Germinal center (tissue), 1 donor: ENCODE measurements around the gene SDC1.

ENCODE experiments used
- DNase-seq: peaks from one replicate; pipeline ENCODE4 v3.0.0; 2012; ENCODE audit warnings: mixed read lengths, low spot score

The SDC1 gene

DNA sequence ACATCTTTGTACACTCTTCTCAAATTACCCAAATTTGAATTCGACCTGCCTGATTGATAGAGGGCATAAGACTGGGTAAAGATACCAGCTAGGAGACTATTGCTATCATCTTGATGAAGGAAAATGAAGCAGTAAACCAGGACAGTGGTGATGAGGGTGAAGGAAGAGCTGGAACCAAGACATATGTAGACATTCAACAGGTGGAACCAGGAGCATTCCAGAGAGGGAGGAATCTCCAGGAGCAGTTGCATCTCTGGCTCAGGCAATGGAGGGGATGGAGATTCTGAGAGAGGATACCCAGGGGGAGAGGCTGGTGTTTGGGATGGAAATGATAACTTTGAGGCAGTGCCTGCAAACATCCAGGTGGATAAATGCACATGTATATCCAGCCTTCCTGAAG is 41.6 kb downstream of the SDC1 start:
- no peak for DNase-seq

DNA sequence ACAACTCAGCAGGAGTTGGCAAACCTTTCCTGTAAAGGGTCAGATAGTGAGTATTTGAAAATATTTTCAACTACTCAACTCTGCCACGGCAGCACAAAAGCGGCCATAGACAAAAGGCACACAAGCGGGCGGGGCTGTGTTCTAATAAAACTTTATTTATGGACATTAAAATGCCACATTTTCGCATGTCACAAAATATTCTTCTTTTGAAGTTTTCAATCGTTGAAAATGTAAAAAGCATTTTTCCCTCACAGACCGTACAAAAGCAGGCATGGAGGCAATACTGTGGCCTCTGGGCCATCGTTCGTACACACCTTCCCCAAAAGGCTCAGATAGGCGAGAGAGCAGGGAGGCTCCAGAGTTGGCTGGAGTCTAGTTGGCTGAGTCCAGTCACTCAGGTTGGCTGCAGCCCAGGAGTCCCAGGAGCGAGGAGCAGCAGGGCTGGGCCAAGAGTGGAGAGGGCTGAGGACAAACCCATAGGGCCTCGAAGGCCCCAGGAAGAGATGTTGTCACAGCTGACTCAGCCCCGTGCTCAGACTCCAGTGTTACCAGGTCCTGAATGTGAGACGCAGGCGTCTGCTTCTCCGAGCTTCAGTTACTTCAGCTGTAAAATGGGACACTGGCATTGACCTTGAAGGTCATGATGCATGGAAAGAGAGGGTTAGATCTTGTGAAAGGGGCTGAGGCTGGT is 42.5 kb downstream of the SDC1 start:
- no peak for DNase-seq

DNA sequence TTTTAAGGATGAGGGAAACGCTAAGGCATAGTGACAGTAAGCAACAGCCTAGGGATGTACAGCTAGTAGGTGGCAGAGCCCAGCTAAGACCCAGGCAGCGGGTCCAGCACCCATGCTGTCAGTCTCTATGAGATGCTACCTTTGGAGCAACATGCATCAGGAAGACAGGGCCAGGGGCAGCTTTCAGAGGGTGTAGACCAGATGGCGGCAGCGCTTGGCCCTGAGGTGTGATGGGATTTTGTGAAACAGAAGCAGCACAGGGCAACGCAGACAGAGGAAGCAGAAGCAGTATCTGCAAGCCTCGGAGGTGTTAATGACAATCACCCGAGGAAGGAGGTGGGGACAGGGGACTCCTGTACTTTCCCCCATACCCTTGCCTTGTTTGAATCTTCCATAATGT is 43.2 kb downstream of the SDC1 start:
- DNase-seq = no peak

DNA sequence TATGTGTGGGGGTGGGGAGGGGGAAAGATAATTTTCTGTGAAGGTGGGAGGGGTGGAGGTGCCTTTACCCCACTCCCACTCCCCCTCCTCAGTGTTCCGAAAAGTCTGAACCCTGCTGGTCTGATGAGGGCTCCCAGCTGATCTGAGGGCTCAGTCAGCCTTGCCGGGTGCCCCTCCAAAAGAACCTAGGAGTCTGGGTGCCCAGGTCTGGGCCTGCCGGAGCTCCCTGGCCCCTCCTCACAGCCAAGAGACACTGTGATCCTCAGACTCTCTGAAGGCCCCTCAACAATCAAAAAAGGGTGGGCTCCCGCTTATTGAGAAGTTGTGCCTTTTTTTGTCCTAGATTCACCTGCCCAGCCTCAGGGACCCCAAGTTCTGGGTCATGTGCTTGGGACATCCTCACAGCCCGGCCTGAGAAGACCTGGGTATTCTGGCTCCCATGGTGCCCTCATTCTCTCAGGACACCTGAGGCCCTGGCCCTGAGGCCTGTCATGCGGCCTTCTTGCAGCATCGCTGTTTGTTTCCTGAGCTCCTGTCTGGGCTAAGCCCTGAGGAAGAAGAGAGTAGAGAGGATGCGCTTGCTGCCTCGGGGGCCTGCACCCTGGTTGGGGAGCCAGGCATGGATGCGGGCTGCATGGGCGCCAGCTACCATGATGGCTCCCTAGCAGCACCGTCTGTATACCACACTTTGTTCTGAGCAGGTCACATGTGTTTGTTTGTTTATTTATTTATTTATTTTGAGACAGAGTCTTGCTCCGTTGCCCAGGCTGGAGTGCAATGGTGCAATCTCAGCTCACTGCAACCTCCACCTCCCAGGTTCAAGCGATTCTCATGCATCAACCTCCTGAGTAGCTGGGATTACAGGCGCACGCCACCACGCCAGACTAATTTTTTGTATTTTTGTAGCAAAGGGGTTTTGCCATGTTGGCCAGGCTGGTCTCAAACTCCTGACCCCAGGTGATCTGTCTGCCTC is 44.0 kb downstream of the SDC1 start:
- no peak for DNase-seq

DNA sequence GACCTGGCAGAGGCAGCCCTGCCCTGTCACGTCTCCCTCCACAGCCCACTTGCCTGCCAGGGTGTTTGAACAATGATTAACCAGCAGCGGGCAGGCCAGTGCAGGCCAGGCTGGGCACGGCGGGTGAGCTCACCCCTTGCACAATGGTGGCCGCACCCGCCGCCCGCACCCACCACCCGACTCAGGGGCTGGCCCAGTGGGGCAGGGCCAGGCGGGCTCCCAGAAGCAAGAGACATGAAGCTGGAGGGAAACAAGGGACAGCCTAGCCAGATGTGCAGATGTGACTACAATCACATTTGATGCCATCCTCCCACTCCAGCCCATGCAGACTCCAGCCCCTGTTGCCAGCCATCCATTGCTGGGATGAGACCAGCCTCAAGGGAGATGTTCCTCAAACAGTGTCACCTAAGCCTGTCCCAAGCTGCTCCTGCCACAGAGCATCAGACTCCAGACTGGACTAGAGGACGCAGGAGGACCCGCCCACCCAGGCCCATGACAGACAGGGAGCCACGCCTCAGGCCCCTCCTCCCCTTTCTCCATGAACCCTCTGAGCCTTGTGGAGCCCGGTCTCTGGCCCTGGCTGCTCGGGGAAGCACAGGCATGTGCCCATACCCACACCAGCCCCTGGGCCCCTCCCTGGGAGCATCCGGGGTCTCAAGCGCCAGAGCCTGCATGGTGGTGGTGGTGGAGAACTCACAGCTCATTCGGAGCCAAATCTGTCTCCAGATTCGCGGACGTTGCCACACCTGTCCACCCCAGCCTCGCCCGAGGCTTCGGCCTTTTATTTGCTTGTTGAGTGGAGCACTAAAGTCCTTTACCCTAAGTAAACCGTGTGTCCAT is 45.0 kb downstream of the SDC1 start:
- DNase-seq = no peak

DNA sequence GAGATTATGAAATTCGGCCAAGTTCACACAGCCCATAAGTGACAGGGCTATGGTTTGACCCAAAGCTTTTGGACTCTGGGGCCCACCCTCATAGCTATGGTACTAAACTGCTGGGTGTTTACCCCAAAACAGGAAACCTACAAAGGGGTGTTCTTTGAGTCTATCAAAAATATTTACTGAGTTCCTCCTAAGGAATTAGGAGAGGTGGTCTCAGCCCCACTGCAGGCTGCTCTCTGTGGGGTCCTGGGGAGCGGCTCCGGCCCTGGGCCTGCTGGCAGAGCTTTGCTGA is 45.5 kb downstream of the SDC1 start:
- no peak for DNase-seq

DNA sequence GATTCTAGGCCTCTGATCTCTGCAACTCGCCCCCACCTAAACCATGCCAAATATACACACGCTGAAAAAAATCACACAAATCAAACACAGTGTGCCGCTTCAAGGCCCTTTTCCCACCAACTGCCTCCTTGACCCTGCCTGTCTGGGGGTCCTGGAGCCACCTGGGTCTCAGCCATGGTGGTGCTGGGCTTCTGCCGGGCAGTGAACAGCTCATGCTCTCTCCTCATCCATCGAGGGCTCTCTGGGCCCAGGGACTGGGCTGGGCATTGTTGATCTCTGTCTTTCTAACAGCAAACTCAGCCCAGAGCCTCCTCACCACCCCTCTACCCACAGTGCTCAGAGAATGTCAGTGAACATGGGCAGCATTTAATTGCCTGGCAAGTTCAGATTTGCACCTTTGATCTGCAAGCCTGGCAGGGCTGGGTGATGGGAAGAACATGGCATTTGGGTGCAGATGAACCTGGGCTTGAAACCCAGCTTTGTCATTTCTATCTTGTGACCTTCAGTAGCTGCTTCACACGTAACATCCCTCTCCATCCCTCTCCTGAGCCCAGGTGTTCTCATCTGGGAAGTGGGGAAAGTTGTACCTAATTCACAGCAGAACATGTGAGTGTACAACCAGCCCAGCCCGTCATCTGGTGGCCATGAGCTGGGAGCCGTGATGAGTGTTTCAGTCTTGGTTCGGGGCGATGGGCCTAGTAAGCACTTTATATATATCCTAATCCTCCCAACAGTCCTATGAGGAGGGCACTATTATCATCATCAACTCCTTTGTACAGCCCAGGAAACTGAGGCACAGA is 46.1 kb downstream of the SDC1 start:
- no peak for DNase-seq

DNA sequence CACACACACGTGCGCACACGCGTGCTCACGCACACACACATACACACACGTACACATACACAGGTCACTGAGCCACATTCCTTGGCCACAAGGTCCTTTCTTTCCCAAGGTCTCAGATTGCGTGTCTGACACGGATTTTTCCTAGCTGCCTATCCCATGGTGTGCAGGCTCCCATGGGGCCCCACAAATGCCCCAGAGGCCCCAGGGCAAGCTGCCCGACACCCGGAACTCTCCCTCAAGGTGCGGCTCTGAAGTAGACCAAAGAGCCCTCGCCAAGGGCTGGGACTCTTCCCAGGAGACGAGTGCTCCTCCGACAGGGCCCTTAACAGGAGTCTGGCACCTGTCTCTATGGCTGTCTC is 46.7 kb downstream of the SDC1 start:
- DNase-seq = no peak

DNA sequence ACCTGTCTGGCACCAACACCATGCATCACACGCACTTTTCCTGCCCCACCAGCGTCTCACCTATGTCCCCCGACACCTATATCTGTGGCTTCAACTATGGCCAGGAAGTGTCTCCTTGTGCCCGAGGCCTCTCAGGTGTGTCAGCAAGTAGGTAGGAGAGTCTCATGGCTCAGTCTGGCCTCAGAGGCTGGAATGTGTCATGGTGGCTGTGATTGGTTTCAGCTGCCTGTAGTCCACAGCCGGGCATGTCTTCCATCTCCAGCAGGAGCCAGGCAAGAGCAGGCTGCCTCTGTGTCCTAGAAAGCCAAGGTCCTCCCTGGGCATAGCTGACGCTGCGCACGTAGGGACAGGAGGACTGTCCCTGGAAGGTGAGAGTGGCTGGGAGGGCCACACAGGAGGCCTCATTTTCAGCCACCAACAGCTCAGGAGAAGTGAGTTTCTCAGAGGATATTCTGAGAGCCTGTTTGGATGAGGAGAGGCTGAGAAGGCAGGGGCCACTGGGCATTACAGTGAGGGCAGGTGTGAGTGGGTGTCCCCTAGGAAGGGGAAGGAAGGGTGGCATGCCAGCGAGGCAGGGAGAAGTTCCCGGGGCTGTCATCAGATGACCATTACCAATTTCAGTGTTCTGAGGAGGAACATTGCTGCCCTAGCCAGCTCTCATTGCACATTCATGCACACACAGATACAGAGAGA is 47.2 kb downstream of the SDC1 start:
- DNase-seq = no peak

DNA sequence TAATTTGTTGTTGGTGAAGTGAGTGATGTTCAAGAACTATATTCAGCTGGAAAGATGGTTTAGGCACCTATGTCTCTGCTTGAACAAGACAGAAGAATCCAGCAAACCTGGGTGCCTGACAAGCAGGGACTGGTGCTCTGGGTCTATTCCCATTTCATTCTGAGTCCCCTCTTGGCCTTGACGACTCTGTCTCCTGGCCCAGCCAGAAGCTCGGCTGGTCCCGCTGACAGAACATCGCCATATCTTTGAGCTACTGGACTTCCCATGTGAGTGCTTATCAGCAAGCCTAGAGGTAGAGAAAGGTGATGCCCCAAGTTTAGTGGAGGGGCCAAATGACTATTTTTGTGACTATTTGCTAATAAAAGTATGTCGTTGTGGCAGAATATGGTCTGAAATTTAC is 48.2 kb downstream of the SDC1 start:
- no peak for DNase-seq

DNA sequence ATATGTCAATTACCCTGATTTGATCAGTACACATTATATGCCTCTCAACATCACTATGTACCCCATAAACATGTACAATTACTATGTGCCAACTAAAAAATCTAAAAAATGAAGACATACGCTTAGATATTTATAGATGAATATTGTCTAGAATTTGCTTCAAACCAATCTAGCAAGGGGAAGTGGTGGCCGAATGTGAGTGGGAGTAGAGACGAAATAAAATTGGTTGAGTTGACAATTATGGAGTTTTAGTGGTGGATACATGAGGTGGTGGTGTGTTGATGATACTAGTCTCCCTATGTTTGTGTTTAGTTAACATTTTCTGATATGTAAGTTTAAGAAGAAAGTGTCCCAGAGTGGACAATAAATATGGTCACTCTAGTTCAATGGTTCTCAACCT is 49.0 kb downstream of the SDC1 start:
- DNase-seq = no peak

DNA sequence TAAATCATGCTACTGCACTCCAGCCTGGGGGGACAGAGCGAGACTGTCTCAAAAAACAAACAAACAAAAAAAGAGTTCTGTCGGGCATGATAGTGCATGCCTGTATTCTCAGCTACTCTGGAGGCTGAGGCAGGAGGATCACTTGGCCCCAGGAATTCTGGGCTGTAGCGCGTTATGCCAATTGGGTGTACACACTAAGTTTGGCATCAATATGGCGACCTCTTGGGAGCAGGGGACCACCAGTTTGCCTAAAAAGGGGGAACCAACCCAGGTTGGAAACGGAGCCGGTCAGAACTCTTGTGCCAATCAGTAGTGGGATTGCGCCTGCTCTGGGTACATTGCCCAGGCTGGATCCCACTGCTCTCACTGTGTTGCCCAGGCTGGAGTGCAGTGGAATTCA is 49.7 kb downstream of the SDC1 start:
- no peak for DNase-seq

DNA sequence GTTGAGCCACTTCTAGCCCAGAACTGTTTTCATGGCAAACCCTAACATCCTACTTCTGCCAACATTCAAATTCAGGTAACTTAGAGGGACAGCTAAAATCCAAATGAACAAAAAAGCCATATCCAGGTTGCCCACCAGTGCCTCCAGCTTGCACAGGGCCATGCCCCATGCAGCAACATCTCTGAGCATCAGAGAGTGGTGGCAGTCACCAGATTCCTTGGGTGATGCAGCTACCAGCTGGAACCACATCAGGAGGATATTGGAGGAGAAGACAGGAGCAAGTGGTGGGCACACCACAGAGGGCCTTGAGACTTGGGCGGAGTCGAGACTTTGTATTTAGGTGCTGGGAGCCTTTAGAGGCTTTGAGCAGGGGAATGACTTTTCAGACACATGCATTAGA is 50.5 kb downstream of the SDC1 start:
- no peak for DNase-seq

DNA sequence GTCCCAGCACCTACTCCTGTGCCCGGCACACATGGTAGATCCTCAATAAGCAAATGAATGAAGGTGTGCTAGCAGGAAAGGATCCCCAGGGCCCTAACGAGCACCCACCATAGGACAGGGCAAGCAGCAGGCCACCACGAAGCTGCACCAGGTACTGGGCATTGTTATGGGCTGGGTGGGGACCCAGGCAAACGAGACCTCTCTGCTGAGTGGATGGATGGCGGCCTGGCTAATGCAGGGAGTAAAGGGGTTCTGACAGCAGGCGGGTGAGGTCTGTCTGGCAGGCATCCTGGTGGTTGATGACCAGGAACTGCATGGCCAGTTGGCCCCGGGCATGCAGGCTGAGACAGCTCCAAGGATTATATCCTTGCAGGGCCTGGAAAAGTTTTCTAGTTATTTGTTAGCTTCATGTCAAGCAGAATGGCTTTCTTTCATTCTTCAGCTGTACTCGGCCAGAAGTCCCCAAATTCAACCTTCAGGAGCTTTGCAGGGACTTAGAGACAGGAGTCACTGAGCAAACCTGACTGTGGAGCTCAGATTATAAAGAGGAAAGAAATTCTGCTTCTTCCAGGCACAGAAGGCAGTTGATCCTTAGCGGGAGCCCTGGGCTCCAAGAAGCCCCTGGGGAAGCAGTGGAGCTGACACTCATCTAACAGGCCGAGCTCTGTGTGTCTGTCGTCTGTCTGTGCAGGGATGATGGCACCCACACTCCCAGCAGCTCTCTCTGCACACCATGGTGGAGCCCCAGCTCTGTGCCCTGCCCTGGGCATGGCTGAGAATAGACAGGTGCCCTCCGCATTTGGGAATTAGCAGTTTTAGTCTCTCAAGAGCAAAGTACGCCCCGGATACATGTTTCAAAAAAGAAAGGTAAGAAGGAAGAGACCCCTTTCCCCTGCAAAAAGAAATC is 51.2 kb downstream of the SDC1 start:
- no peak for DNase-seq

DNA sequence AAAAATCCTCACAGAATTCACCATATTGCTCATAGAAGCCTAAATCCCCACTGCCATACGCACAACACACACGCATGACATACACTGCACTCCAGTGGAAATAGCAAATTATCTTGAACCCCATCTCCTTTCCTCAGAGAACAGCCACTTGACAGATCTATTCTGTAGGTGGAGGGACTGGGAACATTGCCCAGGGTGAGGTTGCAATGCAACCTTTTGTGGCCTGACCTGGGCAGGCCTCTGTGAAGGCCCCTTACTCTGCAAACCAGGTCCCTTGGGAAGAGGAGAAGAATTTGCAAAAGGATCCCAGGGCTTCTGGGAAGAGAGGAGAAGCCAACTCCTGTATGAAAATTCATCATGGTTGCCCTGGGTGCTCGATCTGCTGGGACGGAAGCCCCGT is 51.9 kb downstream of the SDC1 start:
- DNase-seq = no peak

DNA sequence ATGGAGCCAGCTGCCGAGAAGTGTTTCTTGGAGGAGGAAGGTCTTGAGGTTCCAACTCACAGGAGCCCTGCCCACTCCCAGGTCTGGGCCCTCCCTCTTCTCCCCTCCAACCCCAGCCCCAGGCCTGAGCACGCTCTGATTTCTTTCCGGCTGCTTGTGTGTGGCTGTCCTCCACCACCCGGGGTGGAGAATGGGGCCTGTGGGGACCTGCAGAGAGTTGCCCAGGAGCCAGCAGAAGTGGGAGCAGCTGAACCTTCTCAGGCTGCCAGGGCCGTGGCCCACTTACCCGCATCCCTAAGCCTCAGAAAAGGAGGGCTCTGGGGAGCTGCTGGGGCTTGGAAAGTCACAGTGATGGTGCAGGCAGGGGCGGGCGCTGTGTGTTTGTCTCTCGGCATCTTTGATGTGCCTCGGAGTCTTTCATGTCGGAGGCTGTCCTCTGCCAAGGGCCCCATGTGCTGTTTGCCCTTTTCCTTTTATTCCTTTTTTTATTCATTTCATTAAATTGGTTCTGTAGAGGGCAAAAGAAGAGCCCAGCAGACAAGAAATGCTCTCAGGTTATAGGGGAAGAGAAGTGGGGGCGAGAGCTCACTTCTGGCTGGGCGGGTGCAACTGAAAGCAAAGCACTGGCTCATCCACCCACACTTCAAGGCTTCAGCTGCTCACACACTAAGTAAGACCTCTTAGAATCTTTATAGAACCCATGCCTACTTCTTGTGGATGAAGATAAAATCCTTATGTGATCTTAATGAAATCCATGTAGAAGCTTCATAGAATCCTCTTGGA is 52.5 kb downstream of the SDC1 start:
- no peak for DNase-seq

DNA sequence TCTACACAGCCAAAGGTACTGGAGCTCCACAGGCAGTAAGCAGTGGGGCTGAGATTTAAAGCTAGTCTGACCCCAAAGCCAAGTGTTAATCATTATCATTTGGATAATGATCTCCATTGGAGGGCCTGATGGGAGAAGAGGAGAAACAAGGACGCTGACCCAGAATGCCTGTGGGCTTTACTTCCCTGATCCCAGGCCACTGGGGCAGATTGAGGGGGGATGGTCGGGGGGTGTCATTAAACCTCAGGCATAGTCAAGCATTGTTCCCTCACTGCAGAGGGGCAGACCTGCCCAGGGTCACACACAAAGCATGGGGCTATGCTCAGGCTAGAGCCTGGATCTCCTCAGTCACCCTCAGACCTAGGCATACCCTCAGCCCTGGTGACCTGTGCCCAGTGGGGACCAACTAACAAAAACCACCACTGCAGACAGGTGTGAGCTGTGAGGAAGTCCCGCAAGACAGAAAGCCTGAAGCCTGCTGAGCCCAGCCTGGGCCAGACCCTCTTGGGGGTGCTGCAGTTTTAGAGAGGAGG is 53.4 kb downstream of the SDC1 start:
- no peak for DNase-seq

DNA sequence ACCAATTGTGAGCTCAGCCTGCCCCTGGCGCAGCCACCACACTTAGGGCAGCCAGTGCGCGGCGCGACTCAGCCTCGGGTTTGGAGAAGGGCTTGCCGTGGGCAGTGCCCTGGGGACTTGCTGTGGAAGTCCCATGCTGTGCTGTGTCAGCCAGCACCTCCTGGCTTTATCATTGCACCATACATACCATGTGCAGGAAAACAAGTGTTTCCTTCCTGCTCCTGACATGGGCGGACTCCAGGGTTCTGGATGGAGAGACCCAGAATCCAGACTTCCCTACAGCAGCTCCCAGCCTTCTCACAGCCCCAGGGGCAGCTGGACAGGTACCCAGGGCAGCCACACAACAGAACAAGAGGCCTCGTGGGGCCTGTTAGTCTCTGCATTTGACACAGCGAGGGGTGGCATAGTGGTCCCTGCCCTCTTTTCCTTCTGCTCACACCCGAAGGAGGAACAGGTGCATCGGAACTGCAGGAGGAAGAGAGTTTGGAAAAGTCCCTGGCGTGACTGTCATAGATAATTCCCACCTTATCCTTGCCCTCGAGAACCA is 54.2 kb downstream of the SDC1 start:
- DNase-seq = no peak
